OCI-LY7 (cell line): Measurements from ENCODE around the gene SARDH. TPM values are rescaled to one million over a fixed set of nuclear protein-coding genes. Genes with fewer than 3 reads are reported as not detected.

Experiments
- BruUV-seq: library from RNA; stranded (reverse); fragments of 400-500 nt; replicated peaks from 2 replicates; lab custom pipeline; 2021; lab: Mats Ljungman, UMichigan
- CTCF ChIA-PET: fragments of 300-600 bp; sonication (Branson Sonifier 250); formaldehyde crosslinking; loops from one replicate; lab custom pipeline; 2022; ENCODE audit warnings: antibody characterized with exemption; ENCODE audit not compliant: unreplicated experiment; lab: Charles Lee
- POLR2A ChIA-PET: fragments of 300-600 bp; sonication (Branson Sonifier 250); formaldehyde crosslinking; loops from one replicate; lab custom pipeline; 2022; ENCODE audit warnings: antibody characterized with exemption; lab: Charles Lee
- DNase-seq: peaks from one replicate; pipeline ENCODE4 v3.0.0-alpha.2; 2015; ENCODE audit warnings: low spot score
- H2AFZ ChIP-seq: fragments of 200-600 bp; sonication (generic), shearing (Covaris generic); 2 replicates; pipeline ENCODE4 v1.6.1; 2014; ENCODE audit warnings: mild to moderate bottlenecking, antibody characterized with exemption, low read length, moderate library complexity
- H3K27ac ChIP-seq: fragments of 200-600 bp; sonication (generic); 2 replicates; pipeline ENCODE4 v1.5.1; 2014; ENCODE audit warnings: mixed run types, low read depth, mild to moderate bottlenecking, moderate library complexity, low read length, inconsistent platforms; ENCODE audit not compliant: poor library complexity, severe bottlenecking
- H3K36me3 ChIP-seq: fragments of 200-600 bp; sonication (generic); 2 replicates; pipeline ENCODE4 v1.6.1; 2014; ENCODE audit warnings: mild to moderate bottlenecking, antibody characterized with exemption, low read length, moderate library complexity, mixed read lengths; ENCODE audit not compliant: insufficient read depth
- H3K4me1 ChIP-seq: fragments of 200-600 bp; sonication (generic); 2 replicates; pipeline ENCODE4 v1.5.1; 2014; ENCODE audit warnings: mild to moderate bottlenecking, low read length; ENCODE audit not compliant: insufficient read depth, poor library complexity, severe bottlenecking
- H3K4me2 ChIP-seq: fragments of 200-600 bp; sonication (generic); 2 replicates; pipeline ENCODE4 v1.6.1; 2014; ENCODE audit warnings: mild to moderate bottlenecking, low read length
- H3K4me3 ChIP-seq: fragments of 200-600 bp; sonication (generic); 2 replicates; pipeline ENCODE4 v1.5.1; 2014; ENCODE audit warnings: mild to moderate bottlenecking, low read depth, low read length; ENCODE audit not compliant: poor library complexity, severe bottlenecking
- H3K79me2 ChIP-seq: fragments of 200-600 bp; sonication (generic); 2 replicates; pipeline ENCODE4 v1.6.1; 2016; ENCODE audit warnings: low read depth, mild to moderate bottlenecking, low read length, moderate library complexity, mixed read lengths; ENCODE audit not compliant: insufficient read depth
- H3K9me2 ChIP-seq: fragments of 200-600 bp; sonication (generic); 2 replicates; pipeline ENCODE4 v1.6.1; 2016; ENCODE audit warnings: mild to moderate bottlenecking, low read length, mixed read lengths; ENCODE audit not compliant: insufficient read depth
- H3K9me3 ChIP-seq: fragments of 200-600 bp; sonication (generic); 2 replicates; pipeline ENCODE4 v1.6.1; 2014; ENCODE audit warnings: mild to moderate bottlenecking, mixed run types, low read length, mixed read lengths
- H4K20me1 ChIP-seq: fragments of 200-600 bp; sonication (generic); 2 replicates; pipeline ENCODE4 v1.6.1; 2014; ENCODE audit warnings: mild to moderate bottlenecking, antibody characterized with exemption, low read length, moderate library complexity, mixed read lengths; ENCODE audit not compliant: insufficient read depth
- CTCF ChIP-seq: fragments of 200-600 bp; sonication (generic); conservative IDR thresholded peaks from 2 replicates; pipeline ENCODE4 v1.5.1; 2014; ENCODE audit warnings: mild to moderate bottlenecking, antibody characterized with exemption, low read length, moderate library complexity, mixed read lengths
- EZH2phosphoT487 ChIP-seq: fragments of 200-600 bp; sonication (generic); IDR thresholded peaks from 2 replicates; pipeline ENCODE4 v1.6.1; 2018; ENCODE audit warnings: low read depth, borderline replicate concordance, mild to moderate bottlenecking, mixed run types, antibody characterized with exemption, low read length, moderate library complexity, mixed read lengths
- intact Hi-C: fragments of 100-400 bp; cut with micrococcal nuclease; formaldehyde crosslinking; loops from one replicate; pipeline ENCODE4 v1.10.0; 2022; ENCODE audit not compliant: unreplicated experiment
- total RNA-seq, 2 experiments: library from RNA; depleted of rRNA in 1 of 2; stranded (reverse); fragments of >200 nt in 1 of 2; shearing (Covaris generic) in 1 of 2; gene quantifications; 2 replicates each; pipeline ENCODE4 v1.2.3, GENCODE V29; 2014 to 2022

The SARDH gene
- total RNA-seq, 2 experiments from 2014 or later = 42.8 to 60.8 TPM

- CTCF ChIA-PET = interaction anchor here (0.6 kb wide), 3 partner anchors 32 to 282 kb away, joined by 3 read pairs; no protein-coding TSS in a partner anchor
- H3K9me2 ChIP-seq = no peaks in the 10 kb centered on the region
- H3K4me2 ChIP-seq = no peak overlapping the region
- peak; percentile 84 for DNase-seq
- TF ChIP-seq EZH2phosphoT487 (no peak), CTCF (peak; percentile 98)
- intact Hi-C loops = loop anchor here (2.0 kb wide), 1 partner anchor 252 kb away; no protein-coding TSS in a partner anchor
- H3K27ac ChIP-seq = no peak overlapping the region
- H3K79me2 ChIP-seq = no peaks in the 10 kb centered on the region
- H4K20me1 ChIP-seq = no peaks in the 10 kb centered on the region
- H3K4me3 ChIP-seq = no peak overlapping the region
- H3K36me3 ChIP-seq = no peaks in the 10 kb centered on the region
- no peak overlapping the region for H2AFZ ChIP-seq
- H3K4me1 ChIP-seq = peaks cover 6% of the 10 kb centered on the region
- POLR2A ChIA-PET = no interaction called here
- BruUV-seq = no TSS peak
- H3K9me3 ChIP-seq = no peaks in the 10 kb centered on the region
Measured at GRCh38 chr9:133742849-133743444, 4.8 kb upstream of the SARDH start.

DNA sequence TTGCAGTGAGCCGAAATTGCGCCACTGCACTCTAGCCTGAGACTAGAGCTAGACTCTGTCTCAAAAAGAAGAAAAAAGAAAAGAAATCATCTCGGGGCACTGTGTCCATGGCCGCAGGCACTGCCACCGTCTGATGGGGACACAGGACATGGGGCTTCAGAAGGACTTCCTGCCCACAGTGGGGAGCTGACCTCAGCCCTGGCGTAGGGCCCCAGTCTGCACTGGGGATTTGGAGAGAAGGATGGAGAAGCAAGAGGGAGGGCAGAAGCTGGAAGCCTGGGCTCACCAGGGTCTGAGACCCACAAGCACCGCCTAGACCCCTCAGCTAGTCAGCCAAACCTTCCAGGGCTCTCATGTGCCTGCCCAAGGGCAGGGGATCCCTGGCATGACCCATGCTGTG lies 4.1 kb upstream of the SARDH start:
- intact Hi-C loops = loop anchor here (2.0 kb wide), 1 partner anchor 253 kb away; no protein-coding TSS in a partner anchor
- Histone ChIP-seq H3K9me3 (no peaks in the 10 kb centered on the region), H2AFZ (no peak overlapping the region), H3K36me3 (no peaks in the 10 kb centered on the region), H3K4me1 (peaks cover 8% of the 10 kb centered on the region), H3K79me2 (no peaks in the 10 kb centered on the region), H4K20me1 (no peaks in the 10 kb centered on the region), H3K4me3 (no peak overlapping the region), H3K9me2 (no peaks in the 10 kb centered on the region), H3K4me2 (no peak overlapping the region), H3K27ac (no peak overlapping the region)
- POLR2A ChIA-PET = interaction anchor here (0.6 kb wide), 1 partner anchor 275 kb away, joined by 3 read pairs; no protein-coding TSS in a partner anchor
- no TSS peak for BruUV-seq
- CTCF ChIA-PET = no interaction called here
- TF ChIP-seq EZH2phosphoT487 (no peak), CTCF (no peak)
- no peak for DNase-seq

GRCh38 chr9:133741716-133742115 lies 3.6 kb upstream of the SARDH start:
- no peak overlapping the region for H3K4me3 ChIP-seq
- peaks cover 8% of the 10 kb centered on the region for H3K4me1 ChIP-seq
- H3K4me2 ChIP-seq = no peak overlapping the region
- H3K36me3 ChIP-seq = no peaks in the 10 kb centered on the region
- intact Hi-C loops = loop anchor here (2.0 kb wide), 1 partner anchor 253 kb away; no protein-coding TSS in a partner anchor
- no peaks in the 10 kb centered on the region for H4K20me1 ChIP-seq
- ChIA-PET POLR2A (interaction anchor here (0.6 kb wide), 1 partner anchor 276 kb away, joined by 3 read pairs; no protein-coding TSS in a partner anchor), CTCF (no interaction called here)
- H3K79me2 ChIP-seq = no peaks in the 10 kb centered on the region
- H2AFZ ChIP-seq = no peak overlapping the region
- H3K9me3 ChIP-seq = no peaks in the 10 kb centered on the region
- no peak overlapping the region for H3K27ac ChIP-seq
- no TSS peak for BruUV-seq
- no peak for DNase-seq
- no peak for TF ChIP-seq CTCF
- no peak for TF ChIP-seq EZH2phosphoT487
- no peaks in the 10 kb centered on the region for H3K9me2 ChIP-seq
